ENCODE measurements around the gene SLC1A4.

The SLC1A4 gene

GRCh38 chr2:64970495-64970894 lies 18.7 kb upstream of the SLC1A4 start:
- no peak overlapping the region for H3K4me3 ChIP-seq (ENCODE audit: low read depth, low read length)
- H3K36me3 ChIP-seq (ENCODE audit: control insufficient read depth in 2 of 2, insufficient read depth in 1 of 2, low read length in 2 of 2) = no peaks in the 10 kb centered on the region
- ChIA-PET POLR2A (no interaction called here), CTCF (interaction anchor here (1.0 kb wide), 1 partner anchor 53 kb away, joined by 3 read pairs; no protein-coding TSS in a partner anchor)
- no peaks in the 10 kb centered on the region for H3K4me1 ChIP-seq (ENCODE audit: control insufficient read depth, insufficient read depth, low read length)
- no peak overlapping the region for H3K27ac ChIP-seq (ENCODE audit: extremely low read depth, low read depth, low read length)
- TF ChIP-seq ZNF433 (tag by site-specific recombination; IDR thresholded peaks at IDR 0.05; ENCODE audit: low read depth) = no peak
- no peak for TF ChIP-seq ZNF561 (tag by site-specific recombination; IDR thresholded peaks at IDR 0.05; ENCODE audit: borderline replicate concordance)
- no peak for TF ChIP-seq INSM2 (tag by site-specific recombination; IDR thresholded peaks at IDR 0.05)
- no peak for TF ChIP-seq PRDM10 (tag by site-specific recombination; IDR thresholded peaks at IDR 0.05)
- TF ChIP-seq HOXC10 (CRISPR knock-in tag; IDR thresholded peaks at IDR 0.05) = no peak
- TF ChIP-seq TSHZ1 (tag by site-specific recombination; IDR thresholded peaks at IDR 0.05; ENCODE audit: borderline replicate concordance) = no peak
- TF ChIP-seq BCL6B (tag by site-specific recombination; IDR thresholded peaks at IDR 0.05) = no peak
- TF ChIP-seq GLI2 (tag by site-specific recombination; IDR thresholded peaks at IDR 0.05; ENCODE audit: borderline replicate concordance, low read depth) = no peak
- TF ChIP-seq ZNF37A (tag by site-specific recombination; IDR thresholded peaks at IDR 0.05) = no peak
- no peak for TF ChIP-seq ZNF239 (tag by site-specific recombination; IDR thresholded peaks at IDR 0.05)
- TF ChIP-seq ZBTB7A (tag by site-specific recombination; IDR thresholded peaks at IDR 0.05; ENCODE audit: low read depth) = no peak
- no peak for TF ChIP-seq ZNF660 (tag by site-specific recombination; IDR thresholded peaks at IDR 0.05)
- TF ChIP-seq ZNF155 (tag by site-specific recombination; IDR thresholded peaks at IDR 0.05) = no peak
- no peaks in the 10 kb centered on the region for H3K9me3 ChIP-seq (ENCODE audit: control insufficient read depth, insufficient read depth, low read depth, low read length)

DNA sequence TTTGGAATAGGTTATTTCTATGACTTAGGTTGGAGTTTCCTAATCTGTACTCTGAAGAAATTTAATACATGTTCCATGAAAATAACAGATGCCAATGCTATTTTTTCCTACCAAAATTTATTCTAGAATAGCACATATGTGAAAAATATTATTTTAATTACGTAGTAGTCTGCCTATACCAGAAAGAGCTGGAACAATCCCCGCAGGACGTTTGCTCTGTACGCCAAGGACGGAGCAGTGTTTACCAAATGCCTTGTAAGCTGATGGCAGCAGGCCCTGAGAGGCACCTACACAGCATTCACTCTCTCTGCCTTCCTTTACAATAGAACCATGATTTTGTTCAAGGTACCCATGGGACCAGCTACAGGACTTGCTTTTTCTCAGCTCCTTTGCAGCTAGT lies 16.8 kb upstream of the SLC1A4 start:
- Histone ChIP-seq H3K36me3 (ENCODE audit: control insufficient read depth in 2 of 2, insufficient read depth in 1 of 2, low read length in 2 of 2) (no peaks in the 10 kb centered on the region), H3K4me1 (ENCODE audit: control insufficient read depth, insufficient read depth, low read length) (no peaks in the 10 kb centered on the region), H3K27ac (ENCODE audit: extremely low read depth, low read depth, low read length) (no peak overlapping the region), H3K9me3 (ENCODE audit: control insufficient read depth, insufficient read depth, low read depth, low read length) (no peaks in the 10 kb centered on the region), H3K4me3 (ENCODE audit: low read depth, low read length) (no peak overlapping the region)
- ChIA-PET POLR2A (interaction anchor here (1.0 to 3.1 kb wide), 2 partner anchors 9 to 16 kb away, joined by 3 to 13 read pairs; partner anchors contain the start of gene SLC1A4), CTCF (interaction anchor here (0.6 to 1.2 kb wide), 3 partner anchors 8 to 83 kb away, joined by 3 to 5 read pairs (median 4); no protein-coding TSS in a partner anchor)
- TF ChIP-seq ZNF544 (tag by site-specific recombination; IDR thresholded peaks at IDR 0.05) = no peak
- no peak for TF ChIP-seq YY2 (tag by site-specific recombination; IDR thresholded peaks at IDR 0.05)
- TF ChIP-seq MEIS1 (CRISPR knock-in tag; IDR thresholded peaks at IDR 0.05; ENCODE audit: borderline replicate concordance) = no peak
- TF ChIP-seq ZNF776 (tag by site-specific recombination; IDR thresholded peaks at IDR 0.05; ENCODE audit: borderline replicate concordance) = no peak
- TF ChIP-seq ZNF426 (tag by site-specific recombination; IDR thresholded peaks at IDR 0.05) = no peak
- TF ChIP-seq ZBTB20 (tag by site-specific recombination; IDR thresholded peaks at IDR 0.05) = no peak
- TF ChIP-seq ZNF2 (tag by site-specific recombination; IDR thresholded peaks at IDR 0.05) = no peak
- no peak for TF ChIP-seq PBX3 (CRISPR knock-in tag; IDR thresholded peaks at IDR 0.05)
- no peak for TF ChIP-seq KLF1 (tag by site-specific recombination; IDR thresholded peaks at IDR 0.05)
- no peak for TF ChIP-seq SP2 (tag by site-specific recombination; IDR thresholded peaks at IDR 0.05)
- TF ChIP-seq ZNF621 (tag by site-specific recombination; IDR thresholded peaks at IDR 0.05) = no peak

Data from HEK293 (cell line).